ENCODE measurements around the gene ACOT11.

ACOT11 gene

GRCh38 chr1:54547601-54548388, at the start of gene ACOT11:
ACOT11 (plus strand) TSS chr1:54548228; CDS start chr1:54548310, 82 bp downstream.
- H3K79me2 ChIP-seq (ENCODE audit: insufficient read depth, low read length): no peaks in the 10 kb centered on the region
- H4K20me1 ChIP-seq (ENCODE audit: insufficient read depth, low read length): no peaks in the 10 kb centered on the region
- H3K9me3 ChIP-seq (ENCODE audit: insufficient read depth, low read length, severe bottlenecking): no peaks in the 10 kb centered on the region
- H3K4me1 ChIP-seq (ENCODE audit: insufficient read depth, low read length): peaks cover 4% of the 10 kb centered on the region
- no peak for DNase-seq
- no peak for ATAC-seq (ENCODE audit: insufficient read depth, low read depth)
- no peak within 1 kb of the TSS for H3K4me2 ChIP-seq (ENCODE audit: insufficient read depth, low read length)
- H3K27ac ChIP-seq (ENCODE audit: low read length): no peak within 1 kb of the TSS
- H3K9ac ChIP-seq (ENCODE audit: low read depth, low read length): no peak within 1 kb of the TSS
- no peaks in the 10 kb centered on the region for H3K27me3 ChIP-seq (ENCODE audit: insufficient read depth, low read length, poor library complexity)
- no peak within 1 kb of the TSS for H2AFZ ChIP-seq (ENCODE audit: low read depth, low read length)
- no peaks in the 10 kb centered on the region for H3K36me3 ChIP-seq (ENCODE audit: insufficient read depth, low read length)
- TF ChIP-seq EZH2 (IDR thresholded peaks at IDR 0.05; ENCODE audit: borderline replicate concordance, low read depth, low read length, severe bottlenecking) (no peak), CTCF (IDR thresholded peaks at IDR 0.05; ENCODE audit: borderline replicate concordance, extremely low read depth, low read length, poor library complexity, severe bottlenecking) (no peak)
- no peak within 1 kb of the TSS for H3K4me3 ChIP-seq (ENCODE audit: low read depth in 1 of 2, low read length in 2 of 2)

- Histone ChIP-seq H3K27me3 (ENCODE audit: insufficient read depth, low read length, poor library complexity) (peaks cover 46% of the 10 kb centered on the region), H2AFZ (ENCODE audit: low read depth, low read length) (peak overlapping the region; percentile 72), H3K27ac (ENCODE audit: low read length) (no peak overlapping the region), H3K79me2 (ENCODE audit: insufficient read depth, low read length) (no peaks in the 10 kb centered on the region), H3K9me3 (ENCODE audit: insufficient read depth, low read length, severe bottlenecking) (no peaks in the 10 kb centered on the region), H3K36me3 (ENCODE audit: insufficient read depth, low read length) (no peaks in the 10 kb centered on the region), H3K4me3 (ENCODE audit: low read depth in 1 of 2, low read length in 2 of 2) (peak overlapping the region in 1 of 2 experiments; percentile 48; a peak in 2 of 4 replicates), H3K9ac (ENCODE audit: low read depth, low read length) (peak overlapping the region; percentile 38; the same call in 1 of the 2 replicates), H3K4me2 (ENCODE audit: insufficient read depth, low read length) (peak overlapping the region; percentile 78), H4K20me1 (ENCODE audit: insufficient read depth, low read length) (no peaks in the 10 kb centered on the region), H3K4me1 (ENCODE audit: insufficient read depth, low read length) (peaks cover 21% of the 10 kb centered on the region)
- ATAC-seq (ENCODE audit: insufficient read depth, low read depth) (no peak), DNase-seq (no peak)
- no peak for TF ChIP-seq EZH2 (IDR thresholded peaks at IDR 0.05; ENCODE audit: borderline replicate concordance, low read depth, low read length, severe bottlenecking)
- TF ChIP-seq CTCF (IDR thresholded peaks at IDR 0.05; ENCODE audit: borderline replicate concordance, extremely low read depth, low read length, poor library complexity, severe bottlenecking): no peak
Observed at GRCh38 chr1:54498383-54499096, 49.5 kb upstream of the ACOT11 start.

- Histone ChIP-seq H3K4me1 (ENCODE audit: insufficient read depth, low read length) (peaks cover 21% of the 10 kb centered on the region), H3K36me3 (ENCODE audit: insufficient read depth, low read length) (no peaks in the 10 kb centered on the region), H2AFZ (ENCODE audit: low read depth, low read length) (peak overlapping the region; percentile 72), H3K9me3 (ENCODE audit: insufficient read depth, low read length, severe bottlenecking) (no peaks in the 10 kb centered on the region), H3K27me3 (ENCODE audit: insufficient read depth, low read length, poor library complexity) (peaks cover 46% of the 10 kb centered on the region), H4K20me1 (ENCODE audit: insufficient read depth, low read length) (no peaks in the 10 kb centered on the region), H3K9ac (ENCODE audit: low read depth, low read length) (peak overlapping the region; percentile 38), H3K4me3 (ENCODE audit: low read depth in 1 of 2, low read length in 2 of 2) (peak overlapping the region; percentile 14 to 48; a peak in 3 of 4 replicates), H3K79me2 (ENCODE audit: insufficient read depth, low read length) (no peaks in the 10 kb centered on the region), H3K4me2 (ENCODE audit: insufficient read depth, low read length) (peak overlapping the region; percentile 78), H3K27ac (ENCODE audit: low read length) (no peak overlapping the region)
- TF ChIP-seq CTCF (IDR thresholded peaks at IDR 0.05; ENCODE audit: borderline replicate concordance, extremely low read depth, low read length, poor library complexity, severe bottlenecking) (no peak), EZH2 (IDR thresholded peaks at IDR 0.05; ENCODE audit: borderline replicate concordance, low read depth, low read length, severe bottlenecking) (no peak)
- ATAC-seq (ENCODE audit: insufficient read depth, low read depth) (no peak), DNase-seq (no peak)
Observed at GRCh38 chr1:54499097-54499359, 49.0 kb upstream of the ACOT11 start.
